H9 (cell line): ENCODE results near the gene KIAA1671. TPM values are rescaled to one million over a fixed set of nuclear protein-coding genes. Genes with fewer than 3 reads are reported as not detected.

ENCODE experiments used
- DNase-seq: peaks from one replicate; pipeline ENCODE4 v3.0.0-alpha.2; 2017
- H2AFZ ChIP-seq: one replicate; pipeline ENCODE4 v1.6.1; 2013; ENCODE audit warnings: mild to moderate bottlenecking, low read length, control low read depth, moderate library complexity
- H2AK5ac ChIP-seq: 2 replicates; pipeline ENCODE4 v1.6.1; 2013; ENCODE audit warnings: low read length, control low read depth, mixed read lengths; ENCODE audit not compliant: insufficient read length
- H2BK120ac ChIP-seq: one replicate; pipeline ENCODE4 v1.6.1; 2013; ENCODE audit warnings: low read depth, mild to moderate bottlenecking, low read length, control low read depth, inconsistent platforms; ENCODE audit not compliant: poor library complexity, severe bottlenecking
- H2BK12ac ChIP-seq: 2 replicates; pipeline ENCODE4 v1.6.1; 2013; ENCODE audit warnings: low read length, control low read depth, mixed read lengths, low read depth; ENCODE audit not compliant: insufficient read length
- H2BK15ac ChIP-seq: 2 replicates; pipeline ENCODE4 v1.6.1; 2013; ENCODE audit warnings: low read depth, low read length, control low read depth
- H2BK20ac ChIP-seq: one replicate; pipeline ENCODE4 v1.6.1; 2013; ENCODE audit warnings: low read depth, mild to moderate bottlenecking, low read length, control low read depth, inconsistent platforms; ENCODE audit not compliant: poor library complexity, severe bottlenecking
- H2BK5ac ChIP-seq: 2 replicates; pipeline ENCODE4 v1.6.1; 2013; ENCODE audit warnings: low read length, control low read depth, mixed read lengths; ENCODE audit not compliant: insufficient read length
- H3K14ac ChIP-seq: 2 replicates; pipeline ENCODE4 v1.6.1; 2013; ENCODE audit warnings: low read length, control low read depth; ENCODE audit not compliant: insufficient read depth
- H3K18ac ChIP-seq: 2 replicates; pipeline ENCODE4 v1.6.1; 2013; ENCODE audit warnings: low read depth, mild to moderate bottlenecking, mixed read lengths, low read length, control low read depth; ENCODE audit not compliant: insufficient read length
- H3K23ac ChIP-seq: 2 replicates; pipeline ENCODE4 v1.6.1; 2013; ENCODE audit warnings: low read length, control low read depth, mixed read lengths, low read depth; ENCODE audit not compliant: insufficient read length
- H3K23me2 ChIP-seq: 2 replicates; pipeline ENCODE4 v1.6.1; 2013; ENCODE audit warnings: low read depth, mild to moderate bottlenecking, mixed read lengths, low read length, control low read depth; ENCODE audit not compliant: insufficient read length, poor library complexity, severe bottlenecking
- H3K27ac ChIP-seq: 2 replicates; pipeline ENCODE4 v1.5.1; 2013; ENCODE audit warnings: low read length, control low read depth, mixed read lengths, low read depth; ENCODE audit not compliant: insufficient read length
- H3K27me3 ChIP-seq: 2 replicates; pipeline ENCODE4 v1.6.1; 2013; ENCODE audit warnings: low read length, control low read depth, inconsistent platforms; ENCODE audit not compliant: insufficient read depth
- H3K4ac ChIP-seq: 2 replicates; pipeline ENCODE4 v1.6.1; 2013; ENCODE audit warnings: low read depth, mild to moderate bottlenecking, control low read depth, inconsistent platforms, low read length, moderate library complexity
- H3K4me1 ChIP-seq: 2 replicates; pipeline ENCODE4 v1.6.1; 2013; ENCODE audit warnings: low read length, control low read depth, inconsistent platforms; ENCODE audit not compliant: insufficient read depth
- H3K4me2 ChIP-seq: 2 replicates; pipeline ENCODE4 v1.6.1; 2013; ENCODE audit warnings: low read length, control low read depth, mixed read lengths; ENCODE audit not compliant: insufficient read length, insufficient read depth
- H3K56ac ChIP-seq: 2 replicates; pipeline ENCODE4 v1.6.1; 2013; ENCODE audit warnings: low read depth, mild to moderate bottlenecking, mixed read lengths, low read length, control low read depth; ENCODE audit not compliant: insufficient read length
- H3K79me1 ChIP-seq: 2 replicates; pipeline ENCODE4 v1.6.1; 2013; ENCODE audit warnings: low read depth, mild to moderate bottlenecking, moderate library complexity, low read length, control low read depth, inconsistent platforms; ENCODE audit not compliant: insufficient read depth, poor library complexity, severe bottlenecking
- H3K79me2 ChIP-seq: 2 replicates; pipeline ENCODE4 v1.6.1; 2013; ENCODE audit warnings: low read length, control low read depth, inconsistent platforms; ENCODE audit not compliant: insufficient read depth
- H3K9ac ChIP-seq: 2 replicates; pipeline ENCODE4 v1.6.1; 2013; ENCODE audit warnings: low read length, control low read depth, mixed read lengths; ENCODE audit not compliant: insufficient read length; ENCODE audit errors: extremely low read depth
- H3K9me3 ChIP-seq: one replicate; pipeline ENCODE4 v1.6.1; 2013; ENCODE audit warnings: low read depth, low read length, inconsistent platforms; ENCODE audit not compliant: control insufficient read depth
- H3T11ph ChIP-seq: one replicate; pipeline ENCODE4 v1.6.1; 2013; ENCODE audit warnings: mild to moderate bottlenecking, low read length, control low read depth, inconsistent platforms
- H4K20me1 ChIP-seq: one replicate; pipeline ENCODE4 v1.6.1; 2013; ENCODE audit not compliant: control insufficient read depth, insufficient read length, insufficient read depth
- H4K5ac ChIP-seq: 2 replicates; pipeline ENCODE4 v1.6.1; 2013; ENCODE audit warnings: low read depth, mild to moderate bottlenecking, mixed read lengths, low read length, control low read depth; ENCODE audit not compliant: insufficient read length
- H4K8ac ChIP-seq: replicated peaks from 2 replicates; pipeline ENCODE4 v1.6.1; 2013; ENCODE audit warnings: low read length, control low read depth, mixed read lengths, low read depth; ENCODE audit not compliant: insufficient read length
- H4K91ac ChIP-seq: 2 replicates; pipeline ENCODE4 v1.6.1; 2013; ENCODE audit warnings: low read depth, mild to moderate bottlenecking, moderate library complexity, mixed read lengths, low read length, control low read depth; ENCODE audit not compliant: insufficient read length
- H3K27ac Mint-ChIP-seq, 3 experiments: 2 replicates in 2 of 3; 3 replicates in 1 of 3; pipeline ENCODE4 v1.8.0; 2020 to 2021; ENCODE audit warnings: mixed read lengths in 3 of 3, mild to moderate bottlenecking in 1 of 3, moderate library complexity in 1 of 3
- H3K27me3 Mint-ChIP-seq: 2 replicates; pipeline ENCODE4 v1.8.0; 2021; ENCODE audit warnings: low read depth, mild to moderate bottlenecking, moderate library complexity, mixed read lengths
- H3K36me3 Mint-ChIP-seq, 3 experiments: 2 replicates in 2 of 3; 3 replicates in 1 of 3; pipeline ENCODE4 v1.8.0; 2020 to 2021; ENCODE audit warnings: low read depth in 3 of 3, mixed read lengths in 3 of 3; ENCODE audit not compliant: insufficient read depth in 1 of 3
- H3K4me1 Mint-ChIP-seq, 2 experiments: 2 replicates each; pipeline ENCODE4 v1.8.0; 2020; ENCODE audit warnings: mixed read lengths in 2 of 2
- H3K4me3 Mint-ChIP-seq, 2 experiments: 2 replicates in 1 of 2; 3 replicates in 1 of 2; pipeline ENCODE4 v1.8.0; 2020 to 2021; ENCODE audit warnings: mild to moderate bottlenecking in 2 of 2, mixed read lengths in 2 of 2, moderate library complexity in 1 of 2
- H3K9me3 Mint-ChIP-seq, 2 experiments: 2 replicates in 1 of 2; 3 replicates in 1 of 2; pipeline ENCODE4 v1.8.0; 2020; ENCODE audit warnings: mild to moderate bottlenecking in 2 of 2, mixed read lengths in 2 of 2, moderate library complexity in 1 of 2
- WGBS: extraction: QIAGEN DNeasy Blood & Tissue Kit; methylation state at CpG from one replicate; pipeline ENCODE4 v1.1.7; 2013; ENCODE audit warnings: missing lambda C conversion rate, low lambda C conversion rate, mixed read lengths; ENCODE audit not compliant: insufficient read length; ENCODE audit errors: extremely low coverage; 5-methylcytosine and 5-hydroxymethylcytosine counted together
- total RNA-seq: library from RNA; stranded (reverse); gene quantifications from 2 replicates; pipeline ENCODE4 v1.2.1, GENCODE V29; 2021
- TF ChIP-seq, protein P1 (sequence below): fragments of 200-600 bp; sonication (generic); conservative IDR thresholded peaks from 3 replicates; pipeline ENCODE4 v1.8.0; 2021; ENCODE audit warnings: antibody characterized with exemption, mild to moderate bottlenecking

Gene KIAA1671
- total RNA-seq, 1 experiment from 2014 or later: 22.6 TPM

DNA sequence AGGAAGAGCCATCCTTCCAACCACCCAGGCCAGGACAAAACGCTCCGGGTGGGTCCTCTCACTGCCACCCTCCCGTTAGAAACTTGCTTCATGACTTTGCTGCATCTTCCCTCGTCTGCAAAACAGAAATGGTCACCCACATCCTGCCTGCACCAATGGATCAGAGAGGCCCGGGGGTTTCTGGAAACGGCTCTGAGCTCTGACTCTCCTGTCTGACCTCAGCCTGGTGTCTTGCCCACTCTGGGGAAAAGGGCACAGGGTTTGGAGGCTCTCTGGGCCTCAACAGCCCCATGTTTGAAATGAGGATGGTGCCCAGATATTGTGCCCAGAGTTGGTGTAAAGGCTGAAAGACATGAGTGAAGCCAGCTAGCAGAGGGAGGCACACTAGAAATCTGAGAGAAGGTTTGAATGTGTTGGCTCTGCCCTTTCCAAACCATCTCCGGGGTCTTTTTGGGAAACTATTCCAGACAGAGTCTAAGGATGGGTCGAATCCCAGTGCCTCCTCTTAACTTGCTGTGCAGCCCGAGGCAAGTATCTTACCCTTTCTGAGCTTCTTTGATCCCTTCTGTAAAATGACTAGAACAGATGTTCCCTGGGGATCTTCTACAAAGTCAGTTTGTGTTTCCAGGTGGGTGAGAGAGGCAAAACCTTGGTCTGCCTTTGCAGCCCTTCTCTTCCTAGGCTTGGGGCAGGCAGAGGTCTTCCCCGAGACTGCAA, 249.2 kb downstream of the KIAA1671 start:
- TF ChIP-seq, protein P1, sequence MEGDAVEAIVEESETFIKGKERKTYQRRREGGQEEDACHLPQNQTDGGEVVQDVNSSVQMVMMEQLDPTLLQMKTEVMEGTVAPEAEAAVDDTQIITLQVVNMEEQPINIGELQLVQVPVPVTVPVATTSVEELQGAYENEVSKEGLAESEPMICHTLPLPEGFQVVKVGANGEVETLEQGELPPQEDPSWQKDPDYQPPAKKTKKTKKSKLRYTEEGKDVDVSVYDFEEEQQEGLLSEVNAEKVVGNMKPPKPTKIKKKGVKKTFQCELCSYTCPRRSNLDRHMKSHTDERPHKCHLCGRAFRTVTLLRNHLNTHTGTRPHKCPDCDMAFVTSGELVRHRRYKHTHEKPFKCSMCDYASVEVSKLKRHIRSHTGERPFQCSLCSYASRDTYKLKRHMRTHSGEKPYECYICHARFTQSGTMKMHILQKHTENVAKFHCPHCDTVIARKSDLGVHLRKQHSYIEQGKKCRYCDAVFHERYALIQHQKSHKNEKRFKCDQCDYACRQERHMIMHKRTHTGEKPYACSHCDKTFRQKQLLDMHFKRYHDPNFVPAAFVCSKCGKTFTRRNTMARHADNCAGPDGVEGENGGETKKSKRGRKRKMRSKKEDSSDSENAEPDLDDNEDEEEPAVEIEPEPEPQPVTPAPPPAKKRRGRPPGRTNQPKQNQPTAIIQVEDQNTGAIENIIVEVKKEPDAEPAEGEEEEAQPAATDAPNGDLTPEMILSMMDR: no peak
- no peak overlapping the region for H4K8ac ChIP-seq
- H3K56ac ChIP-seq: no peak overlapping the region
- no peak for DNase-seq
- H3K18ac ChIP-seq: no peak overlapping the region
- no peak overlapping the region for H2BK5ac ChIP-seq
- no peaks in the 10 kb centered on the region for H3K9me3 ChIP-seq
- H3K23ac ChIP-seq: no peak overlapping the region
- no peak overlapping the region for H2BK20ac ChIP-seq
- no peak overlapping the region for H3K14ac ChIP-seq
- no peak overlapping the region for H3K4ac ChIP-seq
- no peak overlapping the region for H2BK15ac ChIP-seq
- no peak overlapping the region for H2BK12ac ChIP-seq
- no peaks in the 10 kb centered on the region for H3K23me2 ChIP-seq
- H4K91ac ChIP-seq: no peak overlapping the region
- no peak overlapping the region for H2AFZ ChIP-seq
- no peak overlapping the region for H2AK5ac ChIP-seq
- H3K79me2 ChIP-seq: no peaks in the 10 kb centered on the region
- no peaks in the 10 kb centered on the region for H3K9me3 Mint-ChIP-seq
- no peak overlapping the region for H3K27ac ChIP-seq
- no peak overlapping the region for H2BK120ac ChIP-seq
- no peaks in the 10 kb centered on the region for H3K4me1 ChIP-seq
- H3K27ac Mint-ChIP-seq: no peak overlapping the region; a peak in 1 of 7 replicates
- no peak overlapping the region for H3K9ac ChIP-seq
- H3K79me1 ChIP-seq: no peaks in the 10 kb centered on the region
- H4K5ac ChIP-seq: no peak overlapping the region
- H3K4me2 ChIP-seq: no peak overlapping the region
- peaks cover 0 to 5% of the 10 kb centered on the region in 2 experiments; a peak in 1 of 4 replicates for H3K4me1 Mint-ChIP-seq
- H4K20me1 ChIP-seq: no peaks in the 10 kb centered on the region
- no peak overlapping the region for H3K4me3 Mint-ChIP-seq
- peaks cover 0 to 6% (median 0%) of the 10 kb centered on the region in 3 experiments; a peak in 1 of 7 replicates for H3K36me3 Mint-ChIP-seq
- H3K27me3 ChIP-seq: no peaks in the 10 kb centered on the region
- H3T11ph ChIP-seq: no peak overlapping the region
- H3K27me3 Mint-ChIP-seq: no peaks in the 10 kb centered on the region; the same call in 1 of the 2 replicates
- no CpG with 5 or more reads among the region's 10 CpGs for WGBS
